ENCODE measurements around the gene EFEMP2.

- no peak for TF ChIP-seq CTCF (IDR thresholded peaks at IDR 0.05)
- TF ChIP-seq POLR2A (IDR thresholded peaks at IDR 0.05): no peak
Measured at GRCh38 chr11:65870706-65871681, 1.6 kb downstream of the EFEMP2 start.
